ENCODE results near the gene TRIM63. TPM values are rescaled to one million over a fixed set of nuclear protein-coding genes. Genes with fewer than 3 reads are reported as not detected.
A peak's percentile ranks its signal among the peaks of the same experiment; 100 is the strongest.

The TRIM63 gene
- total RNA-seq, 1 experiment from 2014 or later, result not detected

DNA sequence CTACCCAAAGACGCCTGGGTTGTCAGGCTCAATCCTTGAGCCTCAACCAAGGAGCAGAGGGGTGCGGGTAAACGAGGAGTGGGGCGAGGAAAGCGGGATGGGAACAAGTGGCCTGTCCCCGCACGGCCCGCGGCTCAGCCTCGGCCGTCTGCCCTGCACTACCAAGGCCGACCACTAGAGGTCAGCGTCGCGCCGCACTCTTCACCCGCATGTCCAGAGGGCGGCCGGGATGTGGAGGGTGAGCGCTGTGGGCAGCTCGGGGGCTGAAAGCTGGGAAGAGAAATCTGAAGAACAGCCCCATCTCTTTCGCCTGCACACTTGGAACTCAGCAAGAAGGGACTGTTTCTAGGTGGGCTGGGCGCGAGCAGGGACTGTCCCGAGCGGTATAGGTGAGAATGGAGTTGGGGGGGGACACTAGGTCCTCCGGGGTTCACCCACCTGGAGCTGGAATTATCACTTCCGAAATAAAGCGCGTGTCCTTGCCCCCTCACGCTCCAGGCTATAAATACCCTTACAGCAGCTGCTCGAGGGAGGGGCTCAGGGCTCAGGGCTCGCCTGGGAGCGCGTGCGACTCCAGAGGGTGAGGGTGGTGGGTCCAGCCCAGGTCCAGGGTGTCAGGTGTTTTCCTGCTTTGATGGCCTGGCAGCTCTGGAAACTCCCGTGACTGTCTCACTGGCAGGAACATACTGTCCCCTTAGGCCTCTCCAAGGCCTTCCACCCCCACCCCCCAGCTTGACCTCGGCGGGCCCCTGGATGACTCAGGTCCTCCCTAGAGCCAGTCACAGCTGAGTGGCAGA, 31.3 kb downstream of the TRIM63 start:
- no peaks in the 10 kb centered on the region for H3K27me3 ChIP-seq (ENCODE audit: insufficient read depth, low read depth)
- H3K4me2 ChIP-seq, result peak overlapping the region; percentile 93
- DNase-seq, result peak; percentile 53 to 85
- H2AFZ ChIP-seq, result peak overlapping the region; percentile 97
- H3K9me3 ChIP-seq (ENCODE audit: insufficient read depth, low read depth), result no peaks in the 10 kb centered on the region
- H3K79me2 ChIP-seq (ENCODE audit: low read depth), result no peaks in the 10 kb centered on the region
- intact Hi-C loops (cut with micrococcal nuclease; ENCODE audit: unreplicated experiment), result loop anchor here (1.0 to 5.0 kb wide), 6 partner anchors 69 to 286 kb away; partner anchors contain the start of gene CEP85
- no peaks in the 10 kb centered on the region for H3F3A ChIP-seq (ENCODE audit: insufficient read depth, low read depth)
- TF ChIP-seq EZH2 (IDR thresholded peaks at IDR 0.05; ENCODE audit: low read depth), result no peak
- TF ChIP-seq, protein P1, sequence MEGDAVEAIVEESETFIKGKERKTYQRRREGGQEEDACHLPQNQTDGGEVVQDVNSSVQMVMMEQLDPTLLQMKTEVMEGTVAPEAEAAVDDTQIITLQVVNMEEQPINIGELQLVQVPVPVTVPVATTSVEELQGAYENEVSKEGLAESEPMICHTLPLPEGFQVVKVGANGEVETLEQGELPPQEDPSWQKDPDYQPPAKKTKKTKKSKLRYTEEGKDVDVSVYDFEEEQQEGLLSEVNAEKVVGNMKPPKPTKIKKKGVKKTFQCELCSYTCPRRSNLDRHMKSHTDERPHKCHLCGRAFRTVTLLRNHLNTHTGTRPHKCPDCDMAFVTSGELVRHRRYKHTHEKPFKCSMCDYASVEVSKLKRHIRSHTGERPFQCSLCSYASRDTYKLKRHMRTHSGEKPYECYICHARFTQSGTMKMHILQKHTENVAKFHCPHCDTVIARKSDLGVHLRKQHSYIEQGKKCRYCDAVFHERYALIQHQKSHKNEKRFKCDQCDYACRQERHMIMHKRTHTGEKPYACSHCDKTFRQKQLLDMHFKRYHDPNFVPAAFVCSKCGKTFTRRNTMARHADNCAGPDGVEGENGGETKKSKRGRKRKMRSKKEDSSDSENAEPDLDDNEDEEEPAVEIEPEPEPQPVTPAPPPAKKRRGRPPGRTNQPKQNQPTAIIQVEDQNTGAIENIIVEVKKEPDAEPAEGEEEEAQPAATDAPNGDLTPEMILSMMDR (conservative IDR thresholded peaks at IDR 0.05), result peak; percentile 94
- BruUV-seq (replicated peaks), result no TSS peak
- H3K27ac ChIP-seq, result no peak overlapping the region
- peak overlapping the region; percentile 85 for H3K4me3 ChIP-seq
- H3K36me3 ChIP-seq (ENCODE audit: low read depth), result no peaks in the 10 kb centered on the region
- no peaks in the 10 kb centered on the region for H4K20me1 ChIP-seq (ENCODE audit: insufficient read depth)
- H3K4me1 ChIP-seq (replicated peaks; ENCODE audit: insufficient read depth), result peaks cover 9% of the 10 kb centered on the region
- POLR2A ChIA-PET (ENCODE audit: unreplicated experiment), result interaction anchor here (0.5 to 0.6 kb wide), 3 partner anchors 76 to 292 kb away, joined by 3 read pairs; partner anchors contain the start of gene PDIK1L
- CTCF ChIA-PET, result interaction anchor here (0.5 to 1.4 kb wide), 9 partner anchors 69 to 146 kb away, joined by 3 to 20 read pairs (median 4); no protein-coding TSS in a partner anchor
- no peaks in the 10 kb centered on the region for H3K9me2 ChIP-seq (ENCODE audit: insufficient read depth)

DNA sequence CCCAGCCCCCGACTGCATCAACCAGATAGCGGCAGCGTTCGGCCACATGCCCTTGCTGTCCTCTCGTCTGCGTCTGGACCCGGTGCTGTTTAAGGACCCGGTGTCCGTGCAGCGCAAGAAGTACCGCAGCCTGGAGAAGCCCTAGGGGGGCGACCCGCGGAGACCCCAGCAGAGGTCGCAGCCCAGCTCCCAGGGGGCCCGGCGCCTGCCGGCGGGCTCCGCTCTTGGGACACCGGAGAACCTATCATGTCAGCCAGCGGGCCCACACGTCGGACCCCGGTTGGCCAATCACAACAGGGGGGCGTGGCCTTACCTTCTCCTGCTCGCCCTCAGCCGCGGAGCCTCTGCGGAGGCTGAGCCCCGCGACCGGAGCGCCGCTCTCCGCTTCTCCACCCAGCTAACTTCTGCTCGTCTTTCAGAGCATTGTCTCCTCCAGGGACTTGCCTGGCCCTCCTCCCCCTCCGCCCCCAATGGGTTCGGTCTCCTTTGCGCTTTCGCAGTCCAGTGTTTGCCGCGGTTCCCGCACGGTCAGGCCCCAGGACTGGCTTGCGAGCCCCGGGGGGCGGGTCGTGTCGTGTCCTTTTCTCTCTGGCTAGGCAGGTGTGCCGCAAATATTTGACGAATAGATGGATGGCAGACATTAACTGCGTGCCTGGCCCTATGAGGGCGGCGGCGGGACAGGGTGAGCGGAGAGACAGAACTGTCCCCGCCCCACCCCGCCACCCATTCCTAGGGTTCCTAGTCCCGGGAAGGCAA, 32.0 kb downstream of the TRIM63 start:
- TF ChIP-seq, protein P1 (conservative IDR thresholded peaks at IDR 0.05), result no peak
- no peak for TF ChIP-seq EZH2 (IDR thresholded peaks at IDR 0.05; ENCODE audit: low read depth)
- CTCF ChIA-PET, result interaction anchor here (0.7 to 1.4 kb wide), 2 partner anchors 103 to 110 kb away, joined by 4 to 20 read pairs; no protein-coding TSS in a partner anchor
- H3K4me1 ChIP-seq (replicated peaks; ENCODE audit: insufficient read depth), result peaks cover 9% of the 10 kb centered on the region
- intact Hi-C loops (cut with micrococcal nuclease; ENCODE audit: unreplicated experiment), result loop anchor here (5.0 kb wide), 3 partner anchors 127 to 287 kb away; no protein-coding TSS in a partner anchor
- H3K79me2 ChIP-seq (ENCODE audit: low read depth), result no peaks in the 10 kb centered on the region
- H3K27me3 ChIP-seq (ENCODE audit: insufficient read depth, low read depth), result no peaks in the 10 kb centered on the region
- peak; percentile 75 to 83 for DNase-seq
- H3K27ac ChIP-seq, result no peak overlapping the region
- no peaks in the 10 kb centered on the region for H3K36me3 ChIP-seq (ENCODE audit: low read depth)
- no peaks in the 10 kb centered on the region for H3F3A ChIP-seq (ENCODE audit: insufficient read depth, low read depth)
- BruUV-seq (replicated peaks), result no TSS peak
- no peaks in the 10 kb centered on the region for H4K20me1 ChIP-seq (ENCODE audit: insufficient read depth)
- peak overlapping the region; percentile 93 for H3K4me2 ChIP-seq
- H2AFZ ChIP-seq, result peak overlapping the region; percentile 97
- no peaks in the 10 kb centered on the region for H3K9me2 ChIP-seq (ENCODE audit: insufficient read depth)
- no peaks in the 10 kb centered on the region for H3K9me3 ChIP-seq (ENCODE audit: insufficient read depth, low read depth)
- POLR2A ChIA-PET (ENCODE audit: unreplicated experiment), result interaction anchor here (0.6 kb wide), 2 partner anchors 76 to 293 kb away, joined by 3 read pairs; partner anchors contain the start of gene PDIK1L
- H3K4me3 ChIP-seq, result peak overlapping the region; percentile 85

DNA sequence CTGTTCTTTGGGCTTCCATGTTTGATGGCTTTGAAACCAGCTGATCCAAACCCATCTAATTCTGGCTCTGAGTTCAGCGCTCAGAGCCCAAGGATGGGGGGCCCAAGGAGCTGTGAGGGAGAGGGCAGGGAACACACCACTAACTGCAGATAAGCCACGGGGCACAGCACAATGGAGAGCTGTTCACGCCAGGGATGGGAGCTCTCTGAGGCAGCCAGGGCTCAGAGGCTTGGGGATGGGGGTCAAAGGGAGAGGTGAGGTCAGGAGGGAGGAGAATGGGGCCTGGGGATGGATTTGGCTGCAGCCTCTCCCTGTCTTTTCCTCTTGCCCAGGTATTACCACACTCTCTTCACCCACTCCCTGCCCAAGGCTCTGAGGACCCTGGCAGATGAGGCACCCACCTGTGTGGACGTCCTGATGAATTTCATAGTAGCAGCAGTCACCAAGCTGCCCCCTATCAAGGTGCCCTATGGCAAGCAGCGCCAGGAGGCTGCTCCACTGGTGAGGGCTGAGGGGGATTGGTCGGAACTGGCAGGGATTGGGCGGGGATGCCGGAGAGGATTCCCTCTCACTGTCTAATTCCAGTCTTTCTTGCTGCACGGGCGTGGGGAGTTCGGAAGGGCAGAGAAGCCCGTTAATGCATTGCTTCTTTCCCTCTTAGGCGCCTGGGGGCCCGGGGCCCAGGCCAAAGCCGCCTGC, 32.8 kb downstream of the TRIM63 start:
- Histone ChIP-seq H3F3A (ENCODE audit: insufficient read depth, low read depth) (no peaks in the 10 kb centered on the region), H3K79me2 (ENCODE audit: low read depth) (no peaks in the 10 kb centered on the region), H2AFZ (peak overlapping the region; percentile 97), H3K27me3 (ENCODE audit: insufficient read depth, low read depth) (no peaks in the 10 kb centered on the region), H4K20me1 (ENCODE audit: insufficient read depth) (no peaks in the 10 kb centered on the region), H3K9me3 (ENCODE audit: insufficient read depth, low read depth) (no peaks in the 10 kb centered on the region), H3K4me3 (peak overlapping the region; percentile 85; the same call in 1 of the 2 replicates), H3K27ac (no peak overlapping the region), H3K36me3 (ENCODE audit: low read depth) (no peaks in the 10 kb centered on the region), H3K9me2 (ENCODE audit: insufficient read depth) (no peaks in the 10 kb centered on the region), H3K4me1 (replicated peaks; ENCODE audit: insufficient read depth) (peaks cover 9% of the 10 kb centered on the region), H3K4me2 (peak overlapping the region; percentile 93)
- POLR2A ChIA-PET (ENCODE audit: unreplicated experiment), result no interaction called here
- TF ChIP-seq EZH2 (IDR thresholded peaks at IDR 0.05; ENCODE audit: low read depth), result no peak
- TF ChIP-seq, protein P1 (conservative IDR thresholded peaks at IDR 0.05), result no peak
- CTCF ChIA-PET, result no interaction called here
- DNase-seq, result no peak
- intact Hi-C loops (cut with micrococcal nuclease; ENCODE audit: unreplicated experiment), result loop anchor here (5.0 kb wide), 3 partner anchors 128 to 288 kb away; no protein-coding TSS in a partner anchor
- BruUV-seq (replicated peaks), result no TSS peak

Measured in PC-9 (cell line).